HFF-Myc (cell line): Measurements from ENCODE around the gene OXSR1.

ENCODE experiments used
- DNase-seq: peaks from one replicate; pipeline ENCODE4 v3.0.0-alpha.2; 2011; ENCODE audit warnings: low read depth; ENCODE audit errors: extremely low read depth
- H3K4me3 ChIP-seq: replicated peaks from 2 replicates; pipeline ENCODE4 v1.5.1; 2011; ENCODE audit warnings: low read depth, mild to moderate bottlenecking, control low read depth, low read length
- TF ChIP-seq, protein P1 (sequence below): IDR thresholded peaks from 2 replicates; pipeline ENCODE4 v1.5.1; 2012; ENCODE audit warnings: mild to moderate bottlenecking, low read depth, low read length, control low read depth; ENCODE audit errors: missing control alignments

Gene OXSR1

DNA sequence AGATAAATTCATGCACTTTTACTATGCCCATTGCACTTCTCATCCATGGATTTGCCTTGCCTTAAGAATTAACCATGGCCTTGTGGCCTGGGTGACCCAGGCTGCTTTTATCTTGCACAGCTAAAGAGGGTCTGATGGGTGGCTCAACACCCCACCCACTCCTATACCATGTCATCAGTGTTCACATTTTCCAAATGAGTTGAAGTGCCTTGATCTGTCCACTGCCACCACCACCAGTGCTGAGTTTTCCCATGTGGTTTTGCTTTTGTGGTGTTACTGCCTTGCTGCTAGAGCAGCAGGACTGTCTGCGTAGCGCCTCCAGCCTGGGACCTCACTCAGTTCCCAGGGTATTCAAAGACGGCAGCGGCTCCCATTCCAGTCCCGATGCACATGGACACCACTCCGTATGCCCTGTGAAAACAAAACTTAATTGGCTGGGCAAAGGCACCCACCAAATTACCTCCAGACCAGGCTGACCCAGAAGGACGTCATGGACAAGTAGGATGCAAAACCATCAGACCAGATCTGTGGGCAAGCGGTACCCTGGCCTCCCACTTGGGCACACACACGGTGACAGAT, 42.5 kb upstream of the OXSR1 start:
- DNase-seq, result no peak
- TF ChIP-seq, protein P1, sequence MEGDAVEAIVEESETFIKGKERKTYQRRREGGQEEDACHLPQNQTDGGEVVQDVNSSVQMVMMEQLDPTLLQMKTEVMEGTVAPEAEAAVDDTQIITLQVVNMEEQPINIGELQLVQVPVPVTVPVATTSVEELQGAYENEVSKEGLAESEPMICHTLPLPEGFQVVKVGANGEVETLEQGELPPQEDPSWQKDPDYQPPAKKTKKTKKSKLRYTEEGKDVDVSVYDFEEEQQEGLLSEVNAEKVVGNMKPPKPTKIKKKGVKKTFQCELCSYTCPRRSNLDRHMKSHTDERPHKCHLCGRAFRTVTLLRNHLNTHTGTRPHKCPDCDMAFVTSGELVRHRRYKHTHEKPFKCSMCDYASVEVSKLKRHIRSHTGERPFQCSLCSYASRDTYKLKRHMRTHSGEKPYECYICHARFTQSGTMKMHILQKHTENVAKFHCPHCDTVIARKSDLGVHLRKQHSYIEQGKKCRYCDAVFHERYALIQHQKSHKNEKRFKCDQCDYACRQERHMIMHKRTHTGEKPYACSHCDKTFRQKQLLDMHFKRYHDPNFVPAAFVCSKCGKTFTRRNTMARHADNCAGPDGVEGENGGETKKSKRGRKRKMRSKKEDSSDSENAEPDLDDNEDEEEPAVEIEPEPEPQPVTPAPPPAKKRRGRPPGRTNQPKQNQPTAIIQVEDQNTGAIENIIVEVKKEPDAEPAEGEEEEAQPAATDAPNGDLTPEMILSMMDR, result no peak
- no peak overlapping the region for H3K4me3 ChIP-seq

GRCh38 chr3:38124324-38125122, 40.8 kb upstream of the OXSR1 start:
- no peak overlapping the region for H3K4me3 ChIP-seq
- TF ChIP-seq, protein P1, result no peak
- DNase-seq, result no peak

DNA sequence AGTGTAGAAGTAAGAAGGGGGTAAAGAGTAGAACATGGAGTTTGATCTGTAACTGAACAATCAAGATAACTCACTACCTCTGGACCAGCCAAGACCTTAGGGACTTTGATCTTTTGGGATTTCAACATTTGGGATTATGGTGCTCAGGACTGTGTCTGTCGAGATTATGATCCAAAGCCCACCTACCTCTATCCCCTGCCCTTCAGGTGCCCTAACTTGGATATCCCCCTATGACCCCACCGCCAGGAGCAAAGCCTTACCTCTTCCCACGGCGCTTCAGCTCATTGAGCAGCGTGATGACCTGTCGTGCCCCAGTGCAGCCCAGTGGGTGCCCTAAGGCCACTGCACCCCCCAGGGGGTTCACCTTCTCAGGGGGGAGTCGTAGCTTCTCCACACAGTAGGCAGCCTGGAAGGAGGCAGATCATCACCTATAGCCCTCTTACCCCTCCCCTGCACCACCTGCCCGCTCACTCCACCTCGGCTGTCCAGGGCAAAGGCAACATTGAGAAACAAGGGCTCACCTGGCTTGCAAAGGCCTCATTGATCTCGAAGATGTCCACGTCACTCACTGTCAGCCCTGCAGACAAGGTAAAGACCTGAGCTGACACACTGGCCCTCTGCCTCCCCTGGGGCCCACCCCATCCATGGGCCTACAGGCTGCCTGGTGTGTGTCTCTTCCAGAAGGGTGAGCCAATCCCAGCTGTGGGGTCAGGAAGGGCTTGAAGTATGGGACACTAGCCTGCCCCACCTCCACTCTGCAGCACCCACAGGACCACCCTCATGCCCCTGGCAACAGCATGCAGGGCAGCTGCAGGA, 39.8 kb upstream of the OXSR1 start:
- H3K4me3 ChIP-seq, result no peak overlapping the region
- TF ChIP-seq, protein P1, result no peak
- no peak for DNase-seq

GRCh38 chr3:38126121-38126892, 39.0 kb upstream of the OXSR1 start:
- H3K4me3 ChIP-seq, result no peak overlapping the region
- DNase-seq, result no peak
- TF ChIP-seq, protein P1, result no peak

DNA sequence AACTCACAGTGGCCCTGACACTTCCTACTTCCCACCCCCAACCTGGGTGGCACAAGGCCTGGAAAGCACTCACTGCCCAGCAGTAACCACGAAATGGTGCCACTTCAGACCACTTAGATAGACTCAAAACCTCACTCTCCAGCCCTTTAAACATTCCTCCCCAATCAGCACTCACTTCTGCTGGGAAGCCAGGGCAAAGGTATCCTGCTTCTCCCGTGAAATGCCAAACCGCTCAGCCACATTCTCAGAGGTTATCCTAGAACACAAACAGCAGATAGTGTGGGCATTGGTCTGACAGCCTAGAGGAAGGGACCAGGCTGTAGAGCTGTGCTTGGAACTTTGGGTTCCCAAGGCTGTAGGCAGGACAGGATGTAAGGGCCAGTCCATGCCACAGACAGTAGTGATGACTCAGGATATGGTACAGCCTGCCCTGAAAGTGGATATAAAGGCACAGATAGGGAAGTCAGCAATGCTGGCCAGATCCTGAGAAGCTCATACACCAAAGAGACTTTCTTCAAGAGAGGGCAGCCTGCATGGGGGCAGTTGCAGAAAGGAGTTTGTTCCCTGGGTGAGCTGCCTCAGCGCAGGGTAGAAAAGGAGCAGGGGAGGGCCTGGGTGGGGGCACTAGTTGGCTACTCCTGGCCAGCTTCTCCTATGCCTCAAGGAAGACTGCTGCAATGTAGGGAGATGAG, 37.6 kb upstream of the OXSR1 start:
- TF ChIP-seq, protein P1, result no peak
- no peak for DNase-seq
- H3K4me3 ChIP-seq, result no peak overlapping the region

GRCh38 chr3:38128303-38128655, 37.1 kb upstream of the OXSR1 start:
- TF ChIP-seq, protein P1, result no peak
- no peak overlapping the region for H3K4me3 ChIP-seq
- no peak for DNase-seq
